Stimulated activated CD4-positive, alpha-beta T cell treated with anti-CD3 and anti-CD28 coated beads, Interleukin-12 subunit alpha, Interleukin-12 subunit beta, amount 100 ng/mL, for 24 hours (primary cell): ENCODE results near the gene CFD.
"Not testable (repeated sequence)": the region's sequence is repeated elsewhere in the genome, so short reads cannot be mapped to it uniquely, and the experiment has no call there.

Experiments
- DNase-seq, 2 experiments: peaks; one replicate each; pipeline ENCODE4 v3.0.0-alpha.2; 2020; ENCODE audit warnings: low read depth in 2 of 2

CFD gene

GRCh38 chr19:852136-853013, 7.1 kb upstream of the CFD start, which contains the start of gene ELANE:
ELANE (plus strand) TSS chr19:852303; CDS start chr19:852329, 26 bp downstream.
- DNase-seq: no peak

- DNase-seq: no peak
Observed at GRCh38 chr19:853014-853585, 6.4 kb upstream of the CFD start.

- not testable (repeated sequence) for DNase-seq
Observed at GRCh38 chr19:853614-854220, 5.7 kb upstream of the CFD start.

GRCh38 chr19:854549-854948, 4.9 kb upstream of the CFD start:
- no peak for DNase-seq

- DNase-seq: no peak
Observed at GRCh38 chr19:855142-855541, 4.3 kb upstream of the CFD start.

GRCh38 chr19:855566-856120, 3.8 kb upstream of the CFD start:
- no peak for DNase-seq

- DNase-seq: no peak
Observed at GRCh38 chr19:858284-858683, 1.2 kb upstream of the CFD start.

- DNase-seq: no peak
Observed at GRCh38 chr19:861141-861755, 1.8 kb downstream of the CFD start.

GRCh38 chr19:861756-862580, 2.5 kb downstream of the CFD start:
- DNase-seq: peak; percentile 33 to 59

- DNase-seq: peak; percentile 47 to 73
Observed at GRCh38 chr19:862581-863314, 3.3 kb downstream of the CFD start.

GRCh38 chr19:863315-863620, 3.8 kb downstream of the CFD start:
- DNase-seq: no peak

- no peak for DNase-seq
Observed at GRCh38 chr19:866769-867300, 7.4 kb downstream of the CFD start.

- DNase-seq: no peak
Observed at GRCh38 chr19:867301-867793, 7.9 kb downstream of the CFD start.

- no peak for DNase-seq
Observed at GRCh38 chr19:867855-868457, 8.5 kb downstream of the CFD start.

- DNase-seq: no peak
Observed at GRCh38 chr19:868458-869244, 9.2 kb downstream of the CFD start.

GRCh38 chr19:869245-870177, 10.0 kb downstream of the CFD start:
- no peak for DNase-seq

GRCh38 chr19:870314-870713, 10.8 kb downstream of the CFD start:
- DNase-seq: no peak

- DNase-seq: no peak
Observed at GRCh38 chr19:870963-871401, 11.5 kb downstream of the CFD start.
